ENCODE data around the gene MS4A10.

DNA sequence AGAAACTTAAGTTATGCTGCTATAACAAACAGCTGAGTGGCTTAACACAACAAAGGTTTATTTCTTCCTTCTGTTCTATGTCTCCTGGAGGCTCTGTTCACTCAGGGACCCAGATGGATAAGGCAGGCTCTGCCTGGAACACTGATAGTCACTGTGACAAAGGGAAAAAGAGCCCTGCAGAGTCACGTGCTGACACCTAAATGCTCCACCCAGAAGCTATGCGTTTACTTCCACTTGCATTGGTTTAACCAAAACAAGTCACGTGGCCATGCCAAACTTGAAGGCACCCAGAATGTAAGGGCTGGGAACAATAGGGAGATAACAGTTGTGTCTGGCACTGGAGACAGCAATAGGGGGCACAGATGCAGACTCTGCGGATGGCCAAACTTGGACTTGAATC, 31.8 kb upstream of the MS4A10 start:
- TF ChIP-seq POLR2A (IDR thresholded peaks at IDR 0.05; ENCODE audit: low read depth, low read length): no peak
- TF ChIP-seq TAF1 (IDR thresholded peaks at IDR 0.05; ENCODE audit: borderline replicate concordance, low read depth, low read length): no peak
